NCI-H2171 treated with DMSO at 0.1 percent for 48 hours (cell line): ENCODE results near the gene MYO18B.

Experiments used
- DNase-seq: peaks from one replicate; lab custom pipeline; 2025; lab: John Stamatoyannopoulos, UW

Gene MYO18B

DNA sequence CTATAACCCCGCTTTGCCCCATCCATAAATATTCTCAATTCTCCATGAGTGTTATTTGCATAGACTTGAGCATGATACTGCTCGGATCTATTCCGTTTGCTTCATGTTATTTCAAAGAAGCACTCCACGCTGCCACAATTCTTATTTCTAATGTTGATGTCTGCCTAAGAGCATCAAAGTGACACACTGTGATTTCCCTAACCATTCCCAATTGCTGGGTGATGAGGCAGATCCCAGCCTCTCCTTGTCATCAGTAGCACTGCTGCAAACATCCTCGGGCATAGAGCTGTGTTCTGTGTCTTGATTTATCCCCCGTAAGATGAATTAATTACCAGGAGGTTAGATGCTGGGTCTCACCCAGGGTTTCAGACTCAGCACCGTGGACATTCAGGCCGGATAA is 249.0 kb downstream of the MYO18B start:
- no peak for DNase-seq

DNA sequence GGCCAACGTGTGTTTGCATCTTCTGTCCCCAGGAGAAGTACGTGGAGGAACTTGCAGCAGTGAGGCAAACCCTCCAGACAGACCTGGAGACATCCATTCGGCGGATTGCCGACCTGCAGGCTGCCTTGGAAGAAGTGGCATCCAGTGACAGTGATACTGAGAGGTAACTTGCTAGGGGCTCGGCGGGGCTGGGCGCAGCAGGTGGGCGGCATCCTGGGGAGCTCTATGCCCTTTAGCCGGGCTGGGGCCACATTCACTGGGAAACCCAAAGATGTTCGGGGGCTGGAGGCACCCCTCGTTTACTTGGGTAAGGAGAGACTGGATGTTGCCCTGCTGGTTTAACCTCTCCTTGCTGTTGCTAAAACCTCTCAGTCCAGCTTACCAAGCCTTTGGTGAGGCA is 250.3 kb downstream of the MYO18B start:
- DNase-seq: no peak

DNA sequence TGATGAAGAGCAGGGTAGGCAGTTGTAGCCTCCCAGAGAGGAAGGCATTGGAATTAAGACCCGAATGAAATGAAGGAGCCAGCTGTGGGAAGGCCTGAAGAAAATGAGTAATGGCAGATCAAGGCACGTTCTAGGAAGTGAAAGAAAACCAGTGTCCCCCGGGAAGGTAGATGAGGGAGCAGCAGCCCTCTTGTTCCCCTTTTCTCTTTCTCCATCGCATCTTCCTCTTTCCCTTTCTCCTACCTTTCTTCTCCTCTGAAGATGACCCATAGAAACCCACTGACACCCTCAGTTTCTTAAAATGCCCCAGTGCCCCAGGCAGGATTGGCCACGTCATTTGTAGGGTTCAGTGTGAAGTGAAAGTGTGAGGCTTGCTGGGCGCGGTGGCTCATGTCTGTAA is 254.7 kb downstream of the MYO18B start:
- DNase-seq: no peak

DNA sequence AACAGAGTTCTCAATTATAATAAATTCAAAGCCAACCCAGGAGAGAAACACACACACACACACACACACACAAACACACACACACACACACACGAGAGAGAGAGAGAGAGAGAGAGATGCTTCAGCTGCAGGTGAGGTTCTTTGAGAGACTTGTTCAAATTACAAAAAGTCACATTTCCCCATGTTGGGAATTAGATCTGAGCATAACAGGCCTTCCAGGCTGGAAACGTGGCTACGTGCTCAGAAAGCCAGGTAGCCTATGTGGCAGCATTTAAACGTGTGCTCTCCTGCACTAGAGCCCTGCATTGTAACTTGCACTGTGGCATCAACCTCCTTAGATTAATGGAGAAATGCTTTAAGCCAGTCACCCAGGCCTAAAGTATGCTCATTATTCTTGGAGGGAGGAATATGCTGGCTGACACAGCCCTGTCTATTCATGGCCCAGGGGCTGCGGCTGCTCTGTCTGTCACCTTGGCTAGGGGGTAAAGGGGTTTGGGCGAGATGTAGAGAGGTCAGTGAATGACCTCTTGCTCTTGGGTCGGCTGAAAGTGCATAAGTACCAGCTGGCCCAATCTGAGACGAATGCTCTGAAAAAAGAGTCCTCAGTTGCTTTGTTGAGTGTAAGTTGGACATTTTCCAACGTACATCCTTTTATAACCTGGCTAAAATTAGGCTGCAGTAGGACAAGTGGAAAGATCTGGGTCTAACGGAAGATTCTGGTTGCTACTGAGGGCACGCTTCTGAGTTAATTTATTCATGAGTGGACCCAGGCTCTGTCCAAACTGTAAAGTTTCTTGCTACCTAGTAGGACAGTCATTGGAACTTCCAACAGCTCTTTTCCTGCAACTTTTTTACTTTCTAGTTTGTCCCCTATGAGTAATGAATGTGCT is 256.1 kb downstream of the MYO18B start:
- DNase-seq: no peak

DNA sequence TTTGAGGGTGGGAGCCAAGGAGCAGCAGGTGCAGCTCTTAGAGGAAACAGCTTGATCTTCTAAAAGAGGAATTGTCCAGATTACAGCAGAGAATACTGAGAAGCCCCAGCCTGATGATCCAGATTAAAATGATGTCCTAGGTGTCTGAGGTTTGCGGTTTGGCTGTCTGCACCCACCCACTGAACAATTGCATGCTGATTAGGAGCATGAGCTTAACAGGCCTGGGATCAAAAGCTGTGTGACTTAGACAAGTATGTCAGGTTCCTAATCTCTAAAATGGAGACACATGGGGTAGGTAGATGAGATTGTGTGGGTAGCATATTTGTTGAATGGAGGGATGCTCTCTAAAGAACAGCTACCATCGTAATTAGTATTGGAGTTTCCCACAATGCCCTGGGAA is 260.5 kb downstream of the MYO18B start:
- no peak for DNase-seq

DNA sequence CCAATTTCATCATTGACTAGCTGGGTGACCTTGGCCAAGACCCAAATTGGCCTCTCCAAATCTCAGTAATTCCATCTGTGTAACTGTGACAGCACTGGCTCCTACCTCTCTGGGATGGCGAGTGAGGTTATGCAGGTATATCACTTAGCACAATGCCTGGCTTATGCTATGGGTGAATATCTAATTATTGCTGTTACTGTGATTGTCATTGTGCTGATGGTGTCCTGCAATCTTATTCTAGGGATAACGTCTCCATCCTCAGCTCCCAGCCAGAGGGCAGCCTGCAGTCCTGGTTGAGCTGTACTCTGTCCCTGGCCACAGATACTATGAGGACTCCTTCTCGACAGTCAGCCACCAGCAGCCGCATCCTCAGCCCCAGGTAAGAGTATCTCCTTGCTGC is 262.5 kb downstream of the MYO18B start:
- no peak for DNase-seq

DNA sequence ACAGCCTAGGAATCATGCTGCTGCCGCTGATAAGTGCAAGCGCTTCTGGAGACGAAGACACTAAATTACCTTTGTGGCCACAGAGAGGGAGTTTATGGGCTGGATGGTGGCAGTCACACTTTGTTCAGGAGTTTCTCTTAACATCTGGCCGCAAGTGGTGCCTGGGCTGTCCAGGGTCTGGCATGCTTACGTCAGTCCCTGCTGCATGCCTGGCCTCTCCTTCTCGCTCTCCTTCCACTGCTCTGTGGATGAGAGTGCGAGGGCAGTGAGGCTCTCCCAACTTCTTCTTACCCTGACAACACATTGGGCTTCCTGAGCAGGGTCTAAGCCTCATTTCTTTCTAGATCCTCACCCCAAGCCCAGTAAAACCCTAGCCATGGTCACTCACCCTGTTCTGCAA is 266.6 kb downstream of the MYO18B start:
- DNase-seq: no peak

DNA sequence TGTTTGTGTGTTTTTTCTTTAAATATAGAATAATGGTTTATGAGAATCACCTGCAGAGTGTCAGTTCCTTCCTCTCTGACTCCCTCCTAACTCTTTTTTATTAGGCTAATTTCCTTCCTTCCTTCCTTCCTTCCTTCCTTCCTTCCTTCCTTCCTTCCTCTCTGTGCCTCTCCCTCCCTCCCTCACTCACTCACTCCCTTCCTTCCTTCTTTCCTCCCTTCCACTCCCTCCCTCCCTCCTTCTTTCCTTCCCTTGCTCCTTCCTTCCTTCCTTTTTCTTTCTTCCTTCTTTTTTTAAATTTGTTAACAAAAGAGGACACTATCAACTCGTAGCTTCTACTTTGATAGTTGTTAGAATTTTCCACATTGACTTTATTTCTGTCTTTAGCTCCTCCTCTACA is 274.9 kb downstream of the MYO18B start:
- DNase-seq: no peak

DNA sequence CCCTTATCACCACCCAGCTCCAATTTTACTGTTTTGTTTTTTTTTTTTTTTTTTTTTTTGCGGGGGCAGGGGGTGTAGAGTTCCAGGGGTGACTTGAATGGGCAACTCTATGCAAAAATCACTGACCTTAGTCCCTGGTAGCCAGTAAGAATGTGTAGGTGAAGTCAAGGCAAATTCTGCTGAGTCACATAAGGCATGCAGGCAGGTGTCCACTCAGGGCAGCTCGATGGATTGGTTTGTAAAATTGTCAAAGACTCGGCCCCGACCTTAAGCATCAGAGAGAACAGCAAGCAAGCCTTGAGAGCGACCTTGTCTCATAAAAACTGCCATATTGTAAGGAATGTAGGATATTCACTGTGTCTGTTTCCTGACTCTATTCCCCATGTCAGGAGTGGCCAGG is 275.9 kb downstream of the MYO18B start:
- no peak for DNase-seq

DNA sequence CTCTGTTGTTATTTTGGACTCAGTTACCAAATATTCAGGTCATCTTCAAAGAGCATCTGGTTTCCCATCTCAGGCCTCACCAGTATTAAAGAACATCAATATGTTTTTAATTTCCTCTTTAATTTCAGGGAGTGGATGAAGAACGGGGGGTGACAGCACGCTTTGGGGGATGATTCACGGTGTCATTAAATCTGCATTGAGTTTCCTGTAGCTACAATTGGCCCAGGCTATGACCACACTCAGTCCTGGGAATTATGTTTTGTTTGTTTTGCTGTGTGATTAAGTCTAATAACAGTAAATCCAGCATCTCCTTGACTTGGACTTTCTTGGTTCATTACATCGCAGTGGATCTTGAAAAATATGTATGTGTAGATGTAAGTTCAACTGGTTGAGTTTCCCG is 277.6 kb downstream of the MYO18B start:
- DNase-seq: no peak

DNA sequence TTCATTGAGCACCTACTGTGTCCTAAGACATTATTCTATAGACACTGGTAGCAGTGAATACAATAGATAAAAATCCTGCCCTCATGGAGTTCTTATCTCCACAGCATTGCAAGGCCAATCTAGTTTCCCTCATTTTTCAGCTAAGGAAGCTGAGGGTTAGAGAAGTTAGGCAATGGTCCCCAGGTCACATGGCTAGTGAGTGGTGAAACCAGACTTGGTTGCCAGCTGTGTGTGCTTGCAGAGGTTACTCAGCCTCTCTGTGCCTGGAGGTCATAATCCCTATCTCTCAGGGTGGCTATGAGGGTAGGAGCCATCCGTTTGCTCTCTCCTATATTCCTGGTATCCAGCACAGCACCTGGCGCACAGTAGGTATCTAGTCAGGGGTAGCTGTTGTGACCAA is 279.5 kb downstream of the MYO18B start:
- DNase-seq: no peak

DNA sequence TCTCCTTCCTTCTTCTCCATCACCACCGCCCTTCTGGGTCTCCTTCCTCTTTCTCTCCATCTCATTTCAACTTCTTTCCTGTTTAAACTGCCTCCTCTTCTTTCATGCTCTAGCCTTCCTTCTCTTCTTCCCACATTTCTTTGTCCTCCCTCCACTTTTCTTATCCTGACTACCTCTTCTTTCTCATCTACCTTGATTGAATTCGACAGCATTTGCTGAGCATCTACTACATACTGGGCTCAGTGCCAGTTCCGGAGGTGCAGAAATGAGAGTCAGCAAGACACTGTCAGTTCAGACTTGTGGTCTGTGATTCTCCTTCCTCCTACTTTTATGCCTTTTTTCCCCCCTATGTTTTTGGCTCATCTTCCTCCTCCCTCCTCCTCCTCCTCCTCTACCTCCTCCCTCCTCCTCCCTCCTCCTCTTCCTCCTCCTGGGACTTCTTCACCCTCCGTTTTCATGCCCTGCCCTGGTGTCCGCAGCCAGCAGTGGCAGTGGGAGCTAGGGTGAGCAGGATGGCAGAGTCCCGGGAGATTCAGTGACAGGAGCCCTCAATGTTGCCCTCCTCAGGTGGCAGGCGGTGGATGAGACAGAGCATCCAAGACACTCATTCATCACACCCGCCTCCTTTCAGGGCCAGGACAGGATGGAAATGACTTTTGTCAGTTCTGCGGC is 281.3 kb downstream of the MYO18B start:
- DNase-seq: peak; percentile 13

DNA sequence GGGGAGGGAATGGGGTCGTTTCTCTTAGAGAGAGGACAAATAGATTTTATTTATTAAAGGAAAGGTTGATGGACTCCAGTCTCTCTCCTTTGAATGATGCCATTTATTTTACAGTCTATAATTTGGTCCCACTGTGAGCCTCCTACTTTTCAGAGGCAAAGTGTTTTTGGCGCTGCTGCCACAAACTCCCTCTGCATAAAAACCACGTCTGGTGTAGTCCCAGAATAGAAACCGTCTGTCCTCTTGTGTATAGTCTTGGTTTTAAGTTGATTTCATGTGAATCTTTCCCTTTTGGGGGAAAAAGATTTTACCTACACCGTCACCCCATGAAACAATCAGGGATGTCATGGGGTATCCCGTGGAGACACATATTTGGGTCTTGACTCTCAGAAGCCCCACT is 283.6 kb downstream of the MYO18B start:
- DNase-seq: no peak

DNA sequence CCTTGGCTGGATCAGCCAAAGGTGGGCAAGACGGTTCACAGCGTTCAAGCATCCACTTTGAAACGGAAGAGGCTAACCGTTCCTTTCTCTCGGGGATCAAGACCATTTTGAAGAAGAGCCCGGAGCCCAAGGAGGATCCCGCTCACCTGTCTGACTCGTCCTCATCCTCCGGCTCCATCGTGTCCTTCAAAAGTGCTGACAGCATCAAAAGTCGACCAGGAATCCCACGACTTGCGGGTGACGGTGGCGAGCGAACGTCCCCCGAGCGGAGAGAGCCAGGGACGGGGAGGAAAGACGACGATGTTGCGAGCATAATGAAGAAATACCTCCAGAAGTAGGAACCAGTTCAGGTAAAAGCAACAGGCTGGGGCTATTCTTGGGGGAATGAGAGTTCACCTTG is 285.4 kb downstream of the MYO18B start:
- no peak for DNase-seq

DNA sequence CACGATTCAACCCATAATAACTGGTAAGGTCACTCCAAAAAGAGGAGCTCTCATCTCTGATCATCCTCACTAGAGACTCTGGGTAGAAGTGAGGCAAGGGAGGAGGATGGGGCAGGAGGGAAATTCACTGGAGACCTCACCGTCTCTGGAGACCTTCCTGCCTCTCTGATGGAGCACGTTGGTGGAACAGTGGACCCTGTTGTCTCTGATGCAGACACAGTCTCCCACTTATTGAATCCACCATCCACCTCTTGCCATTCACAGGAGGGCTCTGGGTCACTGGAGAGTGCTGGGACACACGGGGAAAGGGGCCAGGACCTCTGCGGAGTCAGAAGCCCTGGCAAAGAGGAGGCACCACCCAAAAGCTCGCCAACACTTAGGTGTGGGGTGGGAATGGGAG is 289.7 kb downstream of the MYO18B start:
- no peak for DNase-seq

DNA sequence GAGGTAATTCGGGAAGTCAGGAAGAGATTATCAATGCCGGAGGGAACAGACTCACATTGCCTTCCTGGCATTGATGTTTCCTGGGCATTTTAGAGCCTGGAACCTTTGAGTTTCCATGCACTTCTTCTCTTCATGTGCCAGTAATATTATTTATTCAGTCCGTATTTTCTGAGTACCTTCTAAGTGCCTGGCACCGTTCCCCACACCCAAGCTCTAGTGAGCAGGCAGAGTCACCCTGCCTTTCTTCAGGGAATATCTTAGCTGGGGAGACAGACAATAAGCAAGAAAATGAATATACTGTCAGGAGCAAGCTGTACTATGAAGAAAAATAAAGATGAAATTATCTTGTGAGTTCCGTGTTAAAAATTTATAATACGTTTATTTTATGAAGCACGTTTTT is 291.1 kb downstream of the MYO18B start:
- no peak for DNase-seq

DNA sequence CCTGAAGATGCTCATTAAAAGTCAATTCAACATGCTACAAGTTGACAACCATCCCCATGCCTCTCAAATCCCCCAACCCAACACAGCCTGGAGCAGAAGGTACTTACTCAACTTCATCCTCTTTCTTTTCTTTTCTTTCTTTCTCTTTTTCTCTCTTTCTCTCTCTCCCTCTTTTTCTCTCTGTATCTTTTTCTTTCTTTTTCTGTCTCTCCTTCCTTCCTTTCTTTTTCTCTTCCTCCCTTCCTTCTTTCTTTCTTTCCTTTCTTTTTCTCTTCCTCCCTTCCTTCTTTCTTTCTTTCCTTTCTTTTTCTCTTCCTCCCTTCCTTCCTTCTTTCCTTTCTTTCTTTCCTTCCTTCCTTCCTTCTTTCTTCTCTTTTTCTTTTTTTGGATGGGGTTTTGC is 291.6 kb downstream of the MYO18B start:
- no peak for DNase-seq

DNA sequence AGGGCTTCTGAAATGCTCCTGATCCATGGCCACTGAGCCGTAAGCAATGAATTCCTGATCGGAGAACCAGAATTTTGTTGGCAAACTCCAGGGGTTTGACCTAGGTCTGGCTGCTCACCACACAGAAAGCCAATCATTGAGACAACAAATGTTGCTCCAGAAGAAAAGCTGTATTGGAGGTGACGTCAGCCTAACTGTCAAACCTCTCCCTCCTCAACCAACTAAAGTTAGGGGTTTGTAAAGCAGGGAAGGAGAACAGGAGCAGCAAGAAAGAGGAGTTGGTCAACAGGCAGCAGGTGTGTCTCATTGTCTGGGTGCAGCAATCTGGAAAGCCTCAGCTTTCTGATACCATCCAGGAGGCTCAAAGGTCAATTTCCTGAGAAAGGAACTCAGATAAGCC is 293.5 kb downstream of the MYO18B start:
- no peak for DNase-seq

DNA sequence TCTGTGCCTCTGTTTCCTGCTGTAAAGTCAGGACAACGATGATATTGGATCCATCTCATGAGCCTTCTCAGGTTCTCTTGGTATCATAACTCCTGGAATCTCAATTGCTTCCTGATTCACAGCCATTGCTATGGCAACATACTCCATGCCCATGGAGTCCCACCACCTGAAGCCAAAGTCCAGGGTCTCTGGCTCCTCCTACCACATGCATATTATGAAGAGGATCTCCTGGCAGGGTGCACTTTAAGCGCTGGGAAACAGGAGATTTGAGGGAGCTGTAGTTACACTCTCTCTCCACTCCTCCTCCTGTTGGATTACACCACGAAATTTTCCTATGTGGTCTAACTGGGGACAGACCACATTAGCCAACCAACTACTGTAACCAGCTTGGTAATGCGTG is 296.4 kb downstream of the MYO18B start:
- no peak for DNase-seq

DNA sequence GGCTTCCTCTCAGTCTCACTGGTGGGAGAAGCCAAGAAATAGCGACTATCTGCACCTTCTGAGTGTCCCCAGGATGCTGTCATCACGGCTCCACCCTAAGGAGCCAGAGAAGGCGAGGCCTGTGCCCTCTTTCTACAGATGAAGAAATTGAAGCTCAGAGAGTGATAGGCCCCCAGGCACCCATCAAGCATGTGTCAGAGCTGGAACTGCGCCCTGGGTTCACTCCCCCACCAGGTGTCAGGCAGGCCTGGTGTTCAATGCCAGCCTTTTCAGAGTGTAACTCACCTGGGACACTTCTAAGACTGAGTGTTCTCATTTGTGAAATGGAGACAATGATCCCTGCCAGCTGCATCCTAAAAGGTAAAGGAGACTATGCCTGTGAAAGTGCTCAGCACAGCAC is 299.9 kb downstream of the MYO18B start:
- peak; percentile 82 for DNase-seq

DNA sequence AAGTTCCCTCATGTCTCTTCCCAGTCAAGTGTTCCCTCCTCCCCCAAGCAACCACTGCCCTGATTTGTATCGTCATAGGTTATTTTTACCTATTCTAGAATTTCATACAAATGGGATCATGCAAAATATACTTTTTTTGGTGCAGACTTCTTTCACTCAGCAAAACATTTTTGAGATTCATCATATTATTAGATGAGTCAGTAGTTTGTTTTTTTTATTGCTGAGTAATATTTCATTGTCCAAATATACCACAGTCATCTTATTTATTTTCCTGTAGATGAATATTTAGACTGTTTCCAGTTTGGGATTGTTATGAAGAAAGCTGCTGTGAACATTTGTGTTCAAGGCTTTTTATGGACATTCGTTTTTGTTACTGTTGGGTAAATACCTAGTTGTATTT is 301.0 kb downstream of the MYO18B start:
- no peak for DNase-seq

DNA sequence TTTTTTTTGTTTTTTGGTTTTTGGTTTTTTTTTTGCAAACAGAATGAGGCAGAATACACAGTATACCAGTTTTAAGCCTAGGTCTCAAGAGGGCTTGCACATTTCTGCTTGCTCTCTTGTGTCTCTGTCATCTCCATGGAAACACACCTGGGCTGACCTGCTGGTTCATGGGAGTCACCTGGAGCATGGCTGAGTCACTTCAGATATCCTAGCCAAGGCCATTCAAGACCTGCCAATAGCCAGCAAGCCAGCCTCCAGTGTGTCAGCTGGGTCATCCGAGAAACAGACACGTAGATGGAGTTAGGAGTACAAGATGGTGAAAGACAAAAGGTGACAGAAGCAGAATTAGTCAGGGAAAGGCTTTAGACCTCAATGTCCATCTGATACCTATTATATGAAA is 303.1 kb downstream of the MYO18B start:
- DNase-seq: no peak

DNA sequence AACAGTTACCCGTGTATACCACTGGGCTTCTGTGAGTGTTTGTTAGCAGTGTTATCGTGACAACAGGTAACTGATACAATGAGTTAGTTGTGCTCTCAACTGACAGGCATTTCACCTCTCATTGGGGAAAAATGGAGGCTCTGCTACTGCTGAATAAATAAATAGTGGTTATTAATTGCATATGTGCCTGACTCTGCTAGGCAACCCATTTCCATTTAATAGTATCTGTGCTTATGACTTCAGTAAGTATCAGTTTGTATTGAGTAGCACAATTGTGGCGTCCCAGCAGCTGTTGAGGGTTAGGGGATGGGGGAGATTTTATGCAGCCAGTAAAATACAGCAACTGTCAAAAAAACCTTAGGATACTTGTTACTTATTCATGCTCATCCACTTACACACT is 303.9 kb downstream of the MYO18B start:
- DNase-seq: no peak

DNA sequence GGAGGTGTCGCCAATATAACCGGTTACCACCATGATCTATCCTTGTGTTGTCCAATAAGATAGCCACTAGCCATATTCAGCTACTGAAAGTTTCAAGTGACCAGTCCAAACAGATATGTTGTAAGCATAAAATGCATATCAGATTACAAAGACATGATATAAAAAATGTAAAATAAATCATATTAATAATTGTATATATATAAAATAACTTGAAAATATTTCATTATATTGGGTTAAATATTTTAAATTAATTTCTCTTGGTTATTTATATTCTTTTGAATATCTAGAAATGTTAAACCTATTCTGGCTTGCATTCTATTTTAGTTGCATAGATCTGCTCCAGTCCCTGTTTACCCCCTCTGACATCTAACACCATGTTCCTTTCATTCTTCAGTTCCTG is 305.5 kb downstream of the MYO18B start:
- DNase-seq: no peak
